GM18873 (cell line): ENCODE results near the gene LYRM4.
A peak's percentile ranks its signal among the peaks of the same experiment; 100 is the strongest.

Experiments used
- ATAC-seq: cut with Tn5 transposase; IDR thresholded peaks from one replicate; pipeline ENCODE4 v1.9.1; 2021; ENCODE audit warnings: mild to moderate bottlenecking, moderate library complexity, moderate number of reproducible peaks; ENCODE audit not compliant: unreplicated experiment, low FRiP score

LYRM4 gene

DNA sequence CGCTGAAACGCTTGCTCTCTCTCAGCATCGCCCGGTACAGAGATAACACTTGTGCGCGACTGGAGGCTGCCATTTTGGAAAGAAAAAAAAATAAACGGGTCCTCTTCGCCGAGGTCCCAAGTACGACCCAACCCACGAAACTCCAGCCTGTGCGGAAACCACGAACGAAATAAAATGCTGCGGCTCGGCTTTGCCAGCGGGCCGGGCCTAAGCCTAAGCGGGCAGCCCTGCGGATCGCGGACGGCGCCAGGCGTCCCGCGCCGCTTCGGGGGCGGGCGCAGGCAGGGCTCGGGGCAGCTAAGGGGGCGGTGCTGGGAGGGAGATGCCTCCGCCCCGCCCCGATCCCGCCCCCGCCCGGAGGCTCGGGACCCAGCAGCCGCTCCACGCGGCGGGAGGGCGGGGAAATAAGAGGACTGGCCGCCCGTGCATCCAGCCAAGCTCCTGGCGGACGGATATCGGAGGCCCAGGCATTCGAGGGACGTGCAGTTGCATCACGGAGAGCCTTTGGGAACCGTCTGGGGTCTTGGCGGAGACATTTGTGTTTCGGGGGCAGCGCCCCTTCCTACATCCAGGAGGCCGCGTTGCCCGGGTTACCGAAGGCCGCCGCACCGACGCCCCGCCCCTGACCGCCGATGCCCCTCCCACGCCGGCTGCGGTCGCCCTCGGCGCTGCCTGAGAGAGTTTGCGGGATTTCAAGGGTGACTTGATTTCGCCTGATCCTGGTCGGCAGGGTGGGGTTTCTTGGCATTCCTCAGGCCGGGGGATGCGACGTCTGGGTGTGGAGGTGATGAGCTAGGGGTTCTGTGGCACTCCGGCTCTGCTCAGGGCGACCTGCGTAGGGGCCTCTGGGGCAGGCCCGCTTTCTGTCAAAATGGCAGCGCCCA is at the start of gene LYRM4, which contains the start of gene FARS2:
Gene LYRM4, minus strand, starts transcription at position 290 of the 884 bp plus-strand sequence. Its CDS starts 217 bp downstream, at position 73.
Gene FARS2, plus strand, starts transcription at position 853 of the 884 bp plus-strand sequence.
- ATAC-seq: peak; percentile 74

DNA sequence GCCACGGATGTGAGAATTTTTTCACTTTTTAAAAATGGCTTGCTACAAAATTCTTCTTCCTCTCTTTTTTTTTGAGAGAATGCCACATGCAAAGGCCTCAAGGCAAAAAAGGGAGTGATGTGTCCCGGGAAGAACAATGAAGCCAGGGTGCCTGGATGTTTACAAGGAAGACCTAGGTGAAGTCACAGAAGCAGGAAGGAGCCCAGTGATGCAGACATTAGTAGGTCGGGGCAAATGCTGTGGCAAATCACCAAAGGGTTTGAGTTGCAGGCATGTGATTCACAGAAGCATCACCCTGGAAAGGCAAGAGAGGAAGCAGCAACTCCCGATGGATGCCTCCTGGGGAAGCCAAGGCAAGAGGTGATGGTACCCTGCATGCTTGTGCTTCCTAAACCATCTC is 47.3 kb upstream of the LYRM4 start:
- no peak for ATAC-seq

DNA sequence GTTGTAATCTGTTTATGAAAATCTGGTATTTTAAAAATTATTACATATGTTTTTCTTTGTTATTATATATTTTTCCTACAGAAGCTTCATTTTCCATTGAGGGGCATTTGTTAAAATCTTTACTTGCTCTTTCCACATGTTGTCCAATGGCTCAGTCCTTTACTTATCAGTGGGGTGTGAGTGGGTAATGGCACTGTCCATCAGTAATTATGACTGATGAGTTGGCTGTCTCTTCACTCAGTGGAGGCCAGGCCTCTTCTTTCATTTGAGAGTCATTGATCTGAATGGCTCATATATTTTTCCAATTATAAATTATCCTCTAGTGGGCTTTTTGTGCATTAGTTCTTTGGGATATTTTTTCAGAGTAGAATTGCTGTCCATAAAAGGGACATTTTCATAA is 46.3 kb upstream of the LYRM4 start:
- ATAC-seq: no peak

DNA sequence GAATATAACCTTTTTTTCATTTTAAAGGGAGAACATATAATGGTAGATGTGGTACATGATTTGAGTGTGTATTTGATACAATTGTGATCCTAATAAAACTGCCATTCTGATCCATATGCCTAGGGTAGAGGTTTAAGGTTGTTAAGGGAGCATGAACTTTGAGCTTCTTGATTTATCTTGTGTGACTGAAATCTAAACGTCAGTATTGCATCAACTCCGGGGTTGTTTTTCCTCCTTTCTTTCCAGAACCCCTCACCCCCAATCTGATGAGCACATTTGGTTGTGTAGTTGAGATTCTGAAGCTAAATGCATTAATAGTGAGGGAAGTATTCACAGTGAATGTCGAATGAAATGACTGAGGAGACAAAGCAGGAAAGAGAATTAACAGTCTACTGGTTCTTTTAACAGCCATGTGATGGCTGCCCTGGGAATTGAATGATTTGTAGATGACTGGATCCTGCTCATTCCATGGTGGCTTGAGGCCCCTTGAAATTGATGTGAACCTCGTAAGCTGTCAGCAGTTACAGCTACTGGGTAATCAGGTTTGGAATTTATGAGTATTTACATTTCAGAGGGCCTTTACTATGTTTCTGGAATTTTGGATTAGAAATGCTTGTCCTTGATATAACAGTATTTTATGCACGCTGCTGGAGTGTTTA is 45.3 kb upstream of the LYRM4 start:
- no peak for ATAC-seq

DNA sequence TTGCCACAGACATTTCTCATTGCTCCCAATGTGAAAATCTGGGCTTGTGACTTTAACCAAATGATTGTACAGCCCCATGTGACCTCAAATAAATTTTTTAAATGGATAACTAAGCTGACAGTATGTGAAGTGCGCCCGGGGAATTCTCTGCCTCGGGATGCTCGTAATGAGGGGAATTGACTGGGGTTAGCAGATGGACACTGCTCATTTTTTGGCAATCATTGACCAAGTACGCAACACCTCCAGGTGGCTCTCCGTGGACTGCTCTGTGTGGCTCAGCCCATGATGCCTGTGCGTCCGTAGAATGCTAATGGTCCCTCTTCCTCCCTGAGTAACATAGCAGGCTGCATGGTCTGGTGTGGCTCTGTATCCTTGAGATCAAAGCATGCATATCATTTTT is 42.9 kb upstream of the LYRM4 start:
- no peak for ATAC-seq

DNA sequence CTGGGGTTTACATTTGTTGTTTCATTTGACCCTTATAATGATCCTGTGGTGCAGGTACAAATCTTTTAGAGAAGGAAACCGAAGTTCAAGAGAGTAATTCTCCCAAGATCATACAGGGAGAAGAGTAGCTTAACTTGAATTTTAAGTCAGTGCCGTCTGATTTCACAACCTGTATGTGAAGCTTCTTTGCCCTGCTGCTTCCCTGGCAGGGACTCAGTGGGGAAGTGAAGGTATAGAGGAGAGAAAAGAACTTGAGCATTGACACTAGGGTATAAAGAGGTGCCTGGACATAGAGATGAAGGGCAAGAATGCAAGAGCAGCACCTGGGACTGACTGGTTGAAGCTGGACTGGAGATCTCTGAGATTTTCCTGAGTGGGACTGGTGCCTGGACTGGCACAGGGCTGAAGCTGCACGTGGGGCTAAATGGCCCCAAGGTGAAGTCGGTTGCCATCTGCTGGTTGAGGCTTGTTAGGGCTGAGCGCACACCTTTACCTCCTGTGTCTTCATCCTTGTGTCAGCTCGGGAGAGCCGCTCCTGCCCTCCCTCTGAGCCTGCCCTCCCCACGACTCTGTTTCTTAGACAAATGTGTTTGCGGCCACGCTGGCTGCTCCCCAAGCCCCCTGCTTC is 42.4 kb upstream of the LYRM4 start:
- ATAC-seq: peak; percentile 72

DNA sequence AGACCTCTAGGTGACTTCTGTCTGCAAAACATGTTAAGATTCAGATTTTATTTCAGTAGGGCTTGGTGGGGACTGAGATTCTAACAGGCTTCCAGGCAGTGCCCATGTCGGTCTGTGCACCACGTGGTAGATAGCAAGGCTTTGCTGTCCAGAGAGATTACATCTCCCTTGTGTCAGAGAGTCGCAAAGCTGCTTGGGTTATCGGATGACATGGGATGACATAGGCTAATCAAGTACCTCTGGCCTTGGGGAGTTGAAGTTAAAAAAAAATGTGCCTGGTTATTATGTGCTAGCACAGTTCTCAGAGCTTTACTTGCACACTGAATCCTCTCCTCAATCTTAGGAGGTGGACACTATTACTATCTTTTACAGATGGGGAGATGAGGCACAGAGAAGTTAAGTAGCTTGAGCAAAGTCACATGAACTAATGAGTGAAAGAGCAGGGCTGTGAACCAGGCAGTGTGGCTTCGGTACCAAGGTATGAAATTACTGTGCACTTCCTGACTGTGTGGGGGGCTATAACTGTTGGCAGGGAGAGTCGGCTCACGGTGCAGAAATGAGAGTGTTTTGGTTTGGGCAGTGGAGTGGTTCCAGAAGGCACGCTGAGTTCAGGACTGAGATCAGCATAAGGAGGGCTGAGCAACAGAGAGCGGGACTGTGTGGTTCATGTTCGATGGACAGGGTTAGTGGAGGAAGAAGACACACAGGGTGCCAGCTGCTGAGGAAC is 41.6 kb upstream of the LYRM4 start:
- ATAC-seq: peak; percentile 83

DNA sequence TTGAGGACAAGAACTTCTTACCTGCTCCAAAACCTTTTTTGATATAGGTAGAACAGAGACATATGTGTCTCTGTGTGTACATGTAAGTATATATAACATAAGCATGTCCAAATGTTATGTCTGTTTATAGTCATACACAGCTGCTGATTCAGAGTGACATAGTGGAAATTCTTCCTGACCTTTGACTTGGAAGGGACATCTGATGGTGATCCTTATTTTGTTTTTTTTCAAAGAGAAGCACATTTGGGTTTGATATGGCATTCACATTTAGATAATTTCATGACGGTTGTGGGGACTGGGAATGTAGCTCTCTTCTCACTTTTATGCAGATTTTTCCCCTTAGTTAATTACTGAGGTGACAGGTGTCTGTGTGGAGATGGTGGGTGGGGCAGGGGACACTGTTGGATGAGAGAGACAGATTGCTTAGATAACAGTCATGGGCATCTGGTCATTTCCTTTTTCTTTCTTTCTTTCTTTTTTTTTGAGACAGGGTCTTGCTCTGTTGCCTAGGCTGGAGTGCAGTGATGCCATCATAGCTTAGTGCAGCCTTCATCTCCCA is 39.5 kb upstream of the LYRM4 start:
- no peak for ATAC-seq

DNA sequence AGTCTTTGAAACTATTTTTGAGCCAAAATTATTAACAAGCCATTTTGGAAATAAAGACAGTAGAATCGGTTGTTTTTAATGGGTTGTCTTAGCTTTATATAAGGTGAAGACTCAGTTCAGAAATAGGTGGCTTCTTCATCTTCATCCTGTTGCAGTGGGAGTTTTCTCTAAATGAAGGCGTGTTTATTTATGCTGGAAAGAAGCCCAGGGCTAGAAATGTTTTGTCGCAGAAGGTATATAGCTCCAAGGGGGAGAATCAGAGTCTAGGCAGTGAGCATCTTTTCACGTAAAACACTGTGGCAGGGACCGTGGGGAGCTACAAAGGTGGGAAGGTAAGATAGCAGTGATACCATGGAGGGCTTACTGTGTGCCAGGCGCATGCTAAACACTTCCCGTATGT is 34.9 kb upstream of the LYRM4 start:
- no peak for ATAC-seq

DNA sequence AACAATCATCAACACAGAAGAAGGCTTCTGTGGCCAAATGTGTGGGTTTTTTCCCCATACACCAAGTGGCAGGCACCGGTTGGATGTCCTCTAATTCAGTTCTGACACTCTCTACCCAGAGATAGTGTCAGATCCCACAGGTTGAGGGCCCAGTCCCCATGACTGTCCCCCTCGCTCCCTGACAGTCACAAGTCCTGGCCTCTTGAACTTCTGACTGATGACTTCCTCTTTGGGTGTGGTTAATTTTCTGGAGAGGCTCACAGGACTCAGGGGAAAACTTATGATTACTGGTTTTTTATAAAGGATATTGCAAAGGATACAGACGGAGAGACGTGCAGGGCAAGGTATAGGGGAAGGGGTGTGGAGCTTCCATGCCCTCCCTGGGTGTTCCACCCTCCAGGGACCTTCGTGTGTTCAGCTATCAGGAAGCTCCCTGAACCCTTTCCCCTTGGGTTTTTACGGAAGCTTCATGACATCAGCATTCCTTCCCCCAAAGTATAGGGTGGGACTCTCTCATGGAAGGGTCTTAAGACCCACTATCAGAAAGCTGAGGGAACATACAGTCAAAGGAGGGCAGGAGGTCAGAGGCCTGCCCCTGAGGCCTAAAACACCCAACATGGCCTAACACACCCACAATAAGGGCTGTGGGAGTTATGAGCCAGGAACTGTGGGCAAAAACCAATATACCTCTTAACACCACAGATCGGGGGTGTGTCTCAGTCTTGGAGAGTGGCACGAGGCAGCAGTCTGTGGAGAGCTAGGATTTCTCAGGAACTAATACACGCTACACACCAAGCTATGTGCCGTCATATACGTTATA is 33.9 kb upstream of the LYRM4 start:
- ATAC-seq: no peak

DNA sequence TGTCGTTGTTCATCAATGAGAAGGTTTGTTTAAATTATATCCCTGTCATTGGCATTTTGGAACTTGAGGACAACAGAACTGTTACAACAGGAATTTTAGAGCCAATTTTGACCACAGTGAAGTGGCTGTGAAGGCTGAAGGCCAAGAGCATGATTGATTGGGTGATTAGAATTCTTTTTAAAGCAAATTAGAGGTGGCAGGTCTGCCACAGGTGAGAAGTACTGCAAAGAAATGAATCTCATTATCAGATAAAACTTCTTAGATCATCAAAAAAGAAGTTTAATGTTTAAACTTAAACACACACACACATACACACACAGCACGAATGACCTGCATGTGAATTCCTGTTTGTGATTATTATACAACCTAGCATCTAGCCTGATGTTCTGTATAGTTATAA is 32.9 kb upstream of the LYRM4 start:
- ATAC-seq: no peak

DNA sequence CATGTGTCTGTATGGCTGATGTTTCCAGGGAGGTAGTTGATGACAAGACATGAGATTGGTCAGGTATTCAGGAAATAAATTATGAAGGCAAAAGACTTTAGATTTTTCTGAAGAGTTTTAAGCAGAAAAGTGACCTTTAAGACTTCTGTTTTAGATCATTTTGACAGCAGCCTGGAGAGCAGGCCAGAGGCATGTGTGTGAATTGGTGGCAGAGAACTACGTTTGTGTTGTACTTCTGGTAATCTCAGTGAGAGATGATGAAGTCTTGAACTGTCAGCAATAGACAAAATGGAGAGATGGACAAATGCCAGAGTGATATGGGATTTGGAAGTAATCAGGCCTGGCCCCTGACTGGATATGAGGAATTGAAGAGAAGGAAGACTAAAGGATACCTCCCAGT is 31.4 kb upstream of the LYRM4 start:
- ATAC-seq: no peak

DNA sequence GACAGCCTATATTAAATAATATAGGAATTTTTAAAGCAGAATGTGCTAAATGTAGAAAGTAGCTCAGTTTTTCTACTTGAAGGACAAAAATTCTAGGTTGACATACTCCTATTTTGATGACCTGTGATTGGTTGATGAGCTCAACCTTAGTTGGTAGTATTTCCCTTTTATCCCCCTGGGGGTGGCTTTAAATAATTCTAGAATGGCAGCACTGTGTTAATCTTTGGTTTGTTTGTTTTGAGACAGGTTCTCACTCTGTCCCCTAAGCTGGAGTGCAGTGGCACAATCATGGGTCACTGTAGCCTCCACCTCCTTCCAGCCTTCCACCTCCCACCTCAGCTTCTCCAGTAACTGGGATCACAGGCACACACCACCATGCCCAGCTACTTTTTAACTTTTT is 29.8 kb upstream of the LYRM4 start:
- ATAC-seq: no peak

DNA sequence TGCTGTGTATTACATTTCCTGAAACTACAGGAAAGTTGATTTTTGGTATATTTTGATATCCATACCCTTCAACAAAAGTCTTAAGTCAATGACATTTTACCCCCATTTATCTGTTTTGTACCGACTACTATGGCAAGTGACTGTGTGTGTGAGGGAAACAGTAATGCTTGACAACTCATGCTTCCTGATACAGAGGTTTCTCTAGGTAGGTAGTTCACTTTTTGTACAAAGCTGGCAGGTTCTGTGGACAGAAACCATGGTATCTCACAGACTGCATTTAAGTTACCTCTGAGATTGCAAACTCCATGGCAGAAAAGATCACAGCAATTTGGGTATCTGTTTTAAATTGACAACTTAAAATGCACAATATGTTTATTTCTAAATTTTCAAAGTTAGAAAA is 29.3 kb upstream of the LYRM4 start:
- ATAC-seq: no peak

DNA sequence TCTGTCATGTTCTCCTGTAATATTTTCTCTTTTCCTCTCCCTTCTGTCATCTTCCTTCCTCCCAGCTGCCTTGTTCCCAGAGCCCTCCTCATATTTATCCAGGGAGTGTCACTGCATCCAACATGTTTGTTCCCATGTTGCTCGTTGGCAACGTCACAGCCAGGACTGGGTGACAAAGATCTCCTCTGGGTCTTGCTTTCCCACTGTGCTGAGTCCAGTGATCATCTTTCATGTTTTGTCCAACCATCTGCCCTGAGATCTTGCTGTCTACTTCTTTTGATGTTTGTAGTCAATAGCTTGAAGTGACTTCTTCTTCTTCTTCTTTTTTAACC is 27.2 kb upstream of the LYRM4 start:
- no peak for ATAC-seq

DNA sequence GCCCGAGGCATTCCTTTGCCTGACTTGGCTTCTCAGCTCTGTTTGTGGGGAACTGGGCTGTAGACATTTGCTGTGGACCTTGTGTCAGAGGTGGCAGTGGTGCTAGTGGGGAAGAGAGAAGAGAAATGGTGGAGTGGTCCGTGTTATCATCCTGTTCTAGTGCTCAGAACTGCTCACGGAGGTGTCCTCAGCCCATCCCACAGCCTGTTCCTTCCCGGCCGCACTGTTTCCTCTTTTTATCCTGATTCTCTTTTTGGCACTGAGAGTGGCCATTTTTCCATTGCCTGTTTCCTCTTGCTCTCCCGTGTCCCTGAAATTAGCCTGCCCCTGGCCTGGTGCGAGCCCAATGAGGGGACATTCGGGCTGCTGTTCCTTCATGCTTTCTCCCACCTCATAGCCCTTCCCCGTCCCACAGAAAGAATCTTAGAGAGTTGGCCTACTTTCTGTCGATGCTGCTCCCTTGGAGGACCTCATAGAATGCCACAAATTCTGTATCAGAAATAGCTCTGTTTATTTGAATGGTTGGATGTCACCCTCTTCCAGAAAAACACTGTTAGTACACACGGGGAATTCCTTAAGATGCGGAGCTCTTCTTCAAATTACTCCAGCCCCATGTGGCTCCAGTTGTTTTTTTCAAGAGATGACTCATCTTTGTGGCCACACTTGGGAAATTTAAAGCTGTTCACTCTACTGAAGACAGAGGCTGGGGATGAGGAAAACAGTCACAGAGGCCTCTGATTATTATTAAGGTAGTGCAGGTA is 26.6 kb upstream of the LYRM4 start:
- ATAC-seq: no peak

DNA sequence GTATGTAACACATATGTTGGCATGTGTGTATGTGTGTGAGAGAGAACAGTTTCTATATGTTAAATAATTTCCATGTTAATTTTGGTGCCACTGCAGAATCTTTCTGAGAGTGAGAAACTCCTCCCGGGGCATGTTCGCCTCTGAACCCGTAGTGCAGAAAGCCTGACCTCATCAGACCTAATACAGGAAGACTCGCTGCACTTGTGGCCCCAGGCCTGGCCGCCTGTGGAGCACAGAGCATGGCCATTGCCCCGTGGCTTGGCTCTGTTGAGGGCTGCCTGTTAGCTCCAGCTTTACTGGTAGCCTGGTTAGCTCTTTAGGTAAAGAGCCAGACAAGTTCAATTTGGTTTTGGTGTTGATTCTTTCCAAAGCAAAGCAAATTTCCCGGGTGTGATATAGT is 26.0 kb upstream of the LYRM4 start:
- no peak for ATAC-seq

DNA sequence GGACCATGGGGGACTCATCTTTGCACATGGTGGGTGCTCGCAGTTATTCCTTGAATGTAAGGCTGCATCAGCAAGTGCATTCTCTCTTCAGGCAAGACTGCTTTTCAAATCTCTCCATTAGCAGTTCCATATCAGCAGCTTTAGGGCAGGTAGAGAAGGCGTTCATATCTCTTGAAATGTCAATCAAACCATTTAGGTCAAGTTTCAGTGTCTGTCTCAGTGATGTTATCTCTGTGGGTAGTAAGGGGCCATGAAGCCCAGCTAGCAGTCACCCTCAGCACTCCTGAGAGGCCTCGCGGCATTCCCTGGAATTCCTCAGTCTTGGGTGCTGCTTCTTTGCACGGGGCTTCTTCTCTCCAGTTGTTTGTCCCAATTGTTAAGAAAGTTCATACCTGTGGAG is 24.8 kb upstream of the LYRM4 start:
- ATAC-seq: no peak

DNA sequence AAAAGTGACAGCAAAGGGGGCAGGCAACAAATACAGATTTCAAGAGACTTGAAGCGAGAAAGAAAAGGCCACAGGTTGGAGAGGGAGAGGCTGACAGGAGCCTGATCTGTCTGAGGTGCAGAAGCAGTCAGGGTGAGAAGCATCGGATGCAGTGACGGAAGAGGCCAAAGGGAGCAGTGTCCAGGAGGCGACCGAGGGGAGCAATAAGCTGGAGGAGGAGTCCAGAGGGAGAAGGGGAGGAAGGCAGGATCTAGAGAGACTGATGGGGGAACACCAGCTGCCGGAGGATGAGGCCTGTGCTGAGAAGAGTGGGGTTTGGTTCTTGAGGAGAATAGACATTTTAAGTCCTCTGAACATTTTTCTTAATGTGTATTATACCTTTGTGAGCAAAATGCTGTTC is 24.3 kb upstream of the LYRM4 start:
- no peak for ATAC-seq
